RWPE1 (cell line): ENCODE data around the gene CAT.

Source experiments
- CTCF ChIA-PET: fragments of 350-600 bp; sonication (Branson Sonifier 250); formaldehyde crosslinking; extraction: SDS; loops from one replicate; lab custom pipeline; 2021; lab: Yijun Ruan, JAX
- POLR2A ChIA-PET: fragments of 400-600 bp; formaldehyde crosslinking; extraction: SDS; loops from one replicate; lab custom pipeline; 2020; ENCODE audit warnings: antibody characterized with exemption; ENCODE audit not compliant: low non-redundant PET; lab: Yijun Ruan, JAX
- DNase-seq: peaks from one replicate; pipeline ENCODE4 v3.0.0; 2012; ENCODE audit warnings: low spot score
- H3K27ac ChIP-seq: fragments of 450-650 bp; 2 replicates; pipeline ENCODE4 v1.5.1; 2017
- CTCF ChIP-seq: fragments of 450-650 bp; conservative IDR thresholded peaks from 2 replicates; pipeline ENCODE4 v1.5.1; 2017; ENCODE audit warnings: low read depth, mild to moderate bottlenecking

CAT gene

GRCh38 chr11:34507156-34507555 is 68.4 kb downstream of the CAT start:
- CTCF ChIA-PET: no interaction called here

GRCh38 chr11:34507610-34508009 is 68.9 kb downstream of the CAT start:
- POLR2A ChIA-PET: no interaction called here
- no peak overlapping the region for H3K27ac ChIP-seq
- CTCF ChIA-PET: no interaction called here
- no peak for TF ChIP-seq CTCF
- DNase-seq: no peak

More at GRCh38 chr11:34507156-34507555, 68.4 kb downstream of the CAT start:
- no peak overlapping the region for H3K27ac ChIP-seq
- DNase-seq: no peak
- no peak for TF ChIP-seq CTCF
- POLR2A ChIA-PET: no interaction called here

- H3K27ac ChIP-seq: no peak overlapping the region
- no peak for DNase-seq
- TF ChIP-seq CTCF: no peak
- ChIA-PET POLR2A (no interaction called here), CTCF (no interaction called here)
These were observed 69.8 kb downstream of the CAT start for GRCh38 chr11:34508524-34508923.

GRCh38 chr11:34509336-34509876 is 70.7 kb downstream of the CAT start:
- POLR2A ChIA-PET: no interaction called here

GRCh38 chr11:34510218-34510617 is 71.5 kb downstream of the CAT start:
- H3K27ac ChIP-seq: no peak overlapping the region
- no peak for DNase-seq
- no peak for TF ChIP-seq CTCF
- ChIA-PET CTCF (no interaction called here), POLR2A (no interaction called here)

More at GRCh38 chr11:34509336-34509876, 70.7 kb downstream of the CAT start:
- CTCF ChIA-PET: interaction anchor here (0.7 kb wide), 1 partner anchor 63 kb away, joined by 3 read pairs; no protein-coding TSS in a partner anchor
- no peak overlapping the region for H3K27ac ChIP-seq
- no peak for TF ChIP-seq CTCF
- DNase-seq: no peak

GRCh38 chr11:34510673-34511072 is 71.9 kb downstream of the CAT start:
- DNase-seq: no peak
- TF ChIP-seq CTCF: no peak
- POLR2A ChIA-PET: no interaction called here
- no peak overlapping the region for H3K27ac ChIP-seq
- CTCF ChIA-PET: interaction anchor here (0.7 kb wide), 1 partner anchor 18 kb away, joined by 4 read pairs; no protein-coding TSS in a partner anchor
